GM18520 (cell line): ENCODE measurements around the gene OR10G3.

ENCODE experiments used
- ATAC-seq: cut with Tn5 transposase; IDR thresholded peaks from one replicate; pipeline ENCODE4 v1.9.1; 2021; ENCODE audit not compliant: unreplicated experiment

The OR10G3 gene

GRCh38 chr14:21535545-21536417, 44.1 kb downstream of the OR10G3 start:
- no peak for ATAC-seq

- no peak for ATAC-seq
These were observed 45.3 kb downstream of the OR10G3 start for GRCh38 chr14:21534576-21534975.

DNA sequence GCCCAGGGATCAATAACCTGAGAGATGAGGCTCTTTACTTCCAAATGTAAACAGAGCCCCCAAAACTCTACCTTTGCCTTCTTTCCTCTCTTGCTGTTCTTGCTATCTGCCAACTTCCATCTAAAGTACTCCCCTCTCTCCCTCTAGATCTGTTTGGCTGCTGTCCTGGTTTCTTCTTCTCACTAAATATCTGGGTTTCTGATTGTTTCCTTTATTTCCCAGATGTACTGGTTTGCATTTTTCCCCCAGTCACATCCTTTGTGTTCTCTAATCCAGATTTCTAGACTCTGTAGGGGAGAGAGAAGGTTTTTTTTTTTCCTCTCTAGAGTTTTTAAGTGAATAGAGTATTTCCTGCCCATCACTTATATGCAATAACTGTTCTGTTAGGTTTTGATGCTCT, 46.6 kb downstream of the OR10G3 start:
- ATAC-seq, result no peak

DNA sequence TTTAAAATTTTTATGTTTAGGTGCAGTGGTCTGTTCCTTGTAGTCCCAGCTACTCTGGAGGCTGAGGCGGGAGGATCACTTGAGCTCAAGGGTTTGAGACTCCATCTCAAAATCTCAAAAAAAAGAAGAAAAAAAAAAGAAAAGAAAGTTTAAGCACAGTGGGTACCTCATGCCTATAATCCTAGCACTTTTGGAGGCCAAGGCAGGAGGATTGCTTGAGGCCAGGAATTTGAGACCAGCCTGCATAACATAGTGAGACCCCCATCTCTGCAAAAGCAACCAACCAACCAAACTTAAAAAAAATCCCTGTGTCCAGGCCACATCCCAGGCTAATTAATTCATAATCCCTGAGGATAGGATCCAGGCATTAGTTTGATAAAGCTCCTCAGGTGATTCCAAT, 50.4 kb downstream of the OR10G3 start:
- ATAC-seq, result no peak

DNA sequence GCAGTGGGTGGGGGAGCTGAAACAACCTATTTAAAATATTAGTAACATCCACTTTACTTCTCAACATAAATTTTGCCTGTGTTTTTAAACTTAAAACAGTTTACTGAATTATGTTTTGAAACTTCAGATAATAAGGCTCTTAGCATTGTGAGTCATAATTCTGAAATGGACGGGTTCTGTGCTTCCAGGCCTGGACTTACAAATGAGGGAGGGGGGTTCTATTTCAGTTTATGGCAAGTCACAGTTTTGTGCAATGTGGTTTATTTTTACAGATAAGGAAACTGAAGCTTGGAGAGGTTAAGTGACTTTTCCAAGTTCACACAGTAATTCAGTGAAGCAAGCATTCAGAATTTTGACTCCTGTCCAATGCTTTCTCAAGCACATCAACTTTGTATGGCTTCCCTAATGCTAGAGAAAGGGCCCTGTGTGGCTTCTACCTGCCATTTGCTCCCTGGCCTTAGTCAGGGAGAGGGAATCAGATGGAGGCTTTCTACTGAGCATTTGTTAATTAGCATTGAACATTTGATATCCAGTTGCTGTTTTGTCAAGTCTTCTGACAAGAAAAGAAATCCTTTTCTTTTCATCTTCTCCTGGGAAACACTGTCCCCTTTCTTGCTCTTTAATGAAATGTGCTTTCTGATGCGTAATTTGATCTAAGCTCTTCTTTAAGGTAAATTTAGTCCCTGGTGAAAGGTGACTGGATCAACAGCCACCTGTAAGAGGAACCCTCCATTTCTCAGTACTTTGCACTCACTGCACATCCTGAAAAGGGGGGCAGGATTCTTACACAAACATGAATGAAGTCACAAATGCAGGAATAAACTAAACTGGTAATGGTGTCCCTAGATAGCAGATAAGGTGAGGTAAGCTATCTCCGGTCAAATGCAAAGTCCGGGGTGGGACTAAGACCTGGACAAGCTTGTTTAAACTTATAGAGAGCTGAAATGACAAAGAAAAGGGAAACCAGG, 51.2 kb downstream of the OR10G3 start:
- no peak for ATAC-seq

GRCh38 chr14:21527318-21527679, 52.6 kb downstream of the OR10G3 start:
- ATAC-seq, result no peak

GRCh38 chr14:21526672-21527317, 53.1 kb downstream of the OR10G3 start:
- ATAC-seq, result no peak

GRCh38 chr14:21525962-21526671, 53.8 kb downstream of the OR10G3 start, which contains the start of gene SALL2:
TSS of gene SALL2 (minus strand) at chr14:21526346. CDS start at chr14:21526127, 219 bp downstream.
- ATAC-seq, result no peak

GRCh38 chr14:21525571-21525961, 54.3 kb downstream of the OR10G3 start:
- no peak for ATAC-seq

GRCh38 chr14:21524575-21525490, 55.0 kb downstream of the OR10G3 start:
- no peak for ATAC-seq

DNA sequence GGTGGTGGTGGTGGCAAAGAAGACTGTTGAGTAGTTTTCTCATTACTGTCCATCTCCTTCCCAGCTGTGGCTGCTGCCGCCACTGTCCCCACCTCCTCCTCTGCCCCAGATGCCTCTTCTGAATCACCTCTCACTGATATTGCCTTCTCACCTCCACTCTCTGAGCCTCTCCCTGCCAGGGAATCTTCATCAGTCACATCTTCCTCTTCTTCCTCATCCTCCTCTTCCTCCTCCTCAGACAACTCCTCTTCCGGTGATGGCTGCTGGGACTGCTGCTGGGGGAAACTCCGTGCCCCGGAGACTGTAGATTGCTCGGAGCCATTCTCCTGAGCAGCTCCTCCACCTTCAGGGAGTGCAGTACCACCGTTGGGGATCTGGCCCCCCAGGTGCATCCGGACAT, 56.7 kb downstream of the OR10G3 start:
- no peak for ATAC-seq

- ATAC-seq, result no peak
These were observed 58.4 kb downstream of the OR10G3 start for GRCh38 chr14:21521501-21521900.

GRCh38 chr14:21520767-21521166, 59.1 kb downstream of the OR10G3 start:
- no peak for ATAC-seq

GRCh38 chr14:21518725-21519124, 61.2 kb downstream of the OR10G3 start:
- ATAC-seq, result no peak
